Urinary bladder (tissue), 4 donors: ENCODE results near the gene RBP4. TPM values are rescaled to one million over a fixed set of nuclear protein-coding genes. Genes with fewer than 3 reads are reported as not detected.

Experiments used
- DNase-seq: peaks from one replicate; pipeline ENCODE4 v3.0.0-alpha.2; 2015; ENCODE audit errors: extremely low spot score
- H3K27ac ChIP-seq: one replicate; pipeline ENCODE4 v1.5.1; 2013; ENCODE audit warnings: low read depth, mild to moderate bottlenecking, moderate library complexity
- H3K36me3 ChIP-seq: one replicate; pipeline ENCODE4 v1.6.1; 2013; ENCODE audit warnings: mild to moderate bottlenecking, moderate library complexity; ENCODE audit not compliant: insufficient read depth
- H3K4me1 ChIP-seq: one replicate; pipeline ENCODE4 v1.6.1; 2013; ENCODE audit warnings: mild to moderate bottlenecking, moderate library complexity; ENCODE audit not compliant: insufficient read depth
- H3K4me3 ChIP-seq: one replicate; pipeline ENCODE4 v1.5.1; 2013; ENCODE audit warnings: low read depth, low read length
- WGBS: extraction: QIAGEN DNeasy Blood & Tissue Kit; methylation state at CpG from one replicate; pipeline ENCODE4 v1.1.7; 2013; 5-methylcytosine and 5-hydroxymethylcytosine counted together
- polyA plus RNA-seq: library from polyadenylated mRNA; stranded (reverse); fragments of 200-250 nt; gene quantifications from one replicate; pipeline ENCODE4 v1.2.3, GENCODE V29; 2013
- total RNA-seq: library from RNA; depleted of rRNA; stranded (reverse); fragments of >200 nt; gene quantifications from one replicate; pipeline ENCODE4 v1.2.3, GENCODE V29; 2014
- donor health status: healthy with polysubstance abuse.
- donor health status: healthy.

Gene RBP4
- total and polyA plus RNA-seq, 2 donors, result 1.9 to 40.6 TPM

- no peak for DNase-seq
- H3K36me3 ChIP-seq, result no peaks in the 10 kb centered on the region
- H3K4me1 ChIP-seq, result no peaks in the 10 kb centered on the region
- 91% methylated on average over 2 of the region's 2 CpGs for WGBS
- no peak overlapping the region for H3K4me3 ChIP-seq
- H3K27ac ChIP-seq, result no peak overlapping the region
Measured at GRCh38 chr10:93603023-93603422, 2.0 kb upstream of the RBP4 start.

- Histone ChIP-seq H3K4me1 (no peaks in the 10 kb centered on the region), H3K4me3 (no peak overlapping the region), H3K36me3 (no peaks in the 10 kb centered on the region), H3K27ac (no peak overlapping the region)
- DNase-seq, result no peak
- 11% methylated on average over 7 of the region's 7 CpGs for WGBS
Measured at GRCh38 chr10:93601774-93602162, 733 bp upstream of the RBP4 start.

GRCh38 chr10:93600446-93601145, 439 bp downstream of the RBP4 start:
- no peak overlapping the region for H3K27ac ChIP-seq
- no peaks in the 10 kb centered on the region for H3K36me3 ChIP-seq
- no peak for DNase-seq
- peak overlapping the region; percentile 60 for H3K4me3 ChIP-seq
- H3K4me1 ChIP-seq, result no peaks in the 10 kb centered on the region
- 8% methylated on average over 60 of the region's 60 CpGs for WGBS

GRCh38 chr10:93599778-93600177, 1.3 kb downstream of the RBP4 start:
- 86% methylated on average over 4 of the region's 4 CpGs for WGBS
- Histone ChIP-seq H3K27ac (no peak overlapping the region), H3K4me3 (no peak overlapping the region), H3K36me3 (no peaks in the 10 kb centered on the region), H3K4me1 (no peaks in the 10 kb centered on the region)
- DNase-seq, result no peak

- H3K36me3 ChIP-seq, result no peaks in the 10 kb centered on the region
- H3K27ac ChIP-seq, result no peak overlapping the region
- no peak overlapping the region for H3K4me3 ChIP-seq
- H3K4me1 ChIP-seq, result no peaks in the 10 kb centered on the region
- WGBS, result 43% methylated on average over 1 of the region's 1 CpG
- DNase-seq, result no peak
Measured at GRCh38 chr10:93599335-93599734, 1.7 kb downstream of the RBP4 start.

GRCh38 chr10:93598157-93598556, 2.9 kb downstream of the RBP4 start:
- Histone ChIP-seq H3K4me3 (no peak overlapping the region), H3K4me1 (no peaks in the 10 kb centered on the region), H3K36me3 (no peaks in the 10 kb centered on the region), H3K27ac (no peak overlapping the region)
- no peak for DNase-seq
- WGBS, result 88% methylated on average over 5 of the region's 5 CpGs

- H3K27ac ChIP-seq, result no peak overlapping the region
- no peaks in the 10 kb centered on the region for H3K36me3 ChIP-seq
- WGBS, result 95% methylated on average over 1 of the region's 1 CpG
- H3K4me3 ChIP-seq, result no peak overlapping the region
- no peaks in the 10 kb centered on the region for H3K4me1 ChIP-seq
- no peak for DNase-seq
Measured at GRCh38 chr10:93597075-93597599, 3.9 kb downstream of the RBP4 start.

- Histone ChIP-seq H3K27ac (no peak overlapping the region), H3K4me3 (no peak overlapping the region), H3K36me3 (no peaks in the 10 kb centered on the region), H3K4me1 (no peaks in the 10 kb centered on the region)
- WGBS, result 80% methylated on average over 4 of the region's 4 CpGs
- no peak for DNase-seq
Measured at GRCh38 chr10:93596539-93596938, 4.5 kb downstream of the RBP4 start.

GRCh38 chr10:93595378-93596161, 5.5 kb downstream of the RBP4 start:
- H3K4me1 ChIP-seq, result no peaks in the 10 kb centered on the region
- 77% methylated on average over 5 of the region's 5 CpGs for WGBS
- no peak overlapping the region for H3K4me3 ChIP-seq
- H3K27ac ChIP-seq, result no peak overlapping the region
- no peaks in the 10 kb centered on the region for H3K36me3 ChIP-seq
- no peak for DNase-seq

GRCh38 chr10:93594518-93594917, 6.5 kb downstream of the RBP4 start:
- Histone ChIP-seq H3K4me3 (no peak overlapping the region), H3K36me3 (no peaks in the 10 kb centered on the region), H3K27ac (no peak overlapping the region), H3K4me1 (no peaks in the 10 kb centered on the region)
- 80% methylated on average over 7 of the region's 7 CpGs for WGBS
- DNase-seq, result no peak

GRCh38 chr10:93593749-93594148, 7.3 kb downstream of the RBP4 start:
- no peaks in the 10 kb centered on the region for H3K36me3 ChIP-seq
- WGBS, result 89% methylated on average over 18 of the region's 18 CpGs
- H3K4me3 ChIP-seq, result no peak overlapping the region
- no peak overlapping the region for H3K27ac ChIP-seq
- no peak for DNase-seq
- H3K4me1 ChIP-seq, result no peaks in the 10 kb centered on the region

- Histone ChIP-seq H3K36me3 (no peaks in the 10 kb centered on the region), H3K27ac (no peak overlapping the region), H3K4me3 (no peak overlapping the region), H3K4me1 (no peaks in the 10 kb centered on the region)
- 92% methylated on average over 4 of the region's 4 CpGs for WGBS
- DNase-seq, result no peak
Measured at GRCh38 chr10:93593254-93593653, 7.8 kb downstream of the RBP4 start.

GRCh38 chr10:93591065-93591808, 9.8 kb downstream of the RBP4 start:
- no peak overlapping the region for H3K4me3 ChIP-seq
- no peaks in the 10 kb centered on the region for H3K36me3 ChIP-seq
- H3K4me1 ChIP-seq, result no peaks in the 10 kb centered on the region
- DNase-seq, result no peak
- WGBS, result 64% methylated on average over 8 of the region's 8 CpGs
- H3K27ac ChIP-seq, result no peak overlapping the region
